ENCODE results near the gene FAM120AOS.
"Not testable (repeated sequence)": the region's sequence is repeated elsewhere in the genome, so short reads cannot be mapped to it uniquely, and the experiment has no call there.

The FAM120AOS gene

GRCh38 chr9:93467062-93467416 is 13.7 kb upstream of the FAM120AOS start:
- DNase-seq (ENCODE audit: low spot score): no peak

- DNase-seq (ENCODE audit: low spot score): no peak
Observed at GRCh38 chr9:93466416-93467061, 13.2 kb upstream of the FAM120AOS start.

- DNase-seq (ENCODE audit: low spot score): no peak
Observed at GRCh38 chr9:93465855-93466254, 12.5 kb upstream of the FAM120AOS start.

GRCh38 chr9:93464876-93465275 is 11.5 kb upstream of the FAM120AOS start:
- no peak for DNase-seq (ENCODE audit: low spot score)

GRCh38 chr9:93464395-93464794 is 11.0 kb upstream of the FAM120AOS start:
- DNase-seq (ENCODE audit: low spot score): no peak

- no peak for DNase-seq (ENCODE audit: low spot score)
Observed at GRCh38 chr9:93463638-93464248, 10.4 kb upstream of the FAM120AOS start.

GRCh38 chr9:93461821-93462220 is 8.4 kb upstream of the FAM120AOS start:
- DNase-seq (ENCODE audit: low spot score): no peak

- DNase-seq (ENCODE audit: low spot score): no peak
Observed at GRCh38 chr9:93461414-93461743, 8.0 kb upstream of the FAM120AOS start.

GRCh38 chr9:93460689-93461413 is 7.5 kb upstream of the FAM120AOS start:
- no peak for DNase-seq (ENCODE audit: low spot score)

GRCh38 chr9:93459432-93459847 is 6.1 kb upstream of the FAM120AOS start:
- no peak for DNase-seq (ENCODE audit: low spot score)

GRCh38 chr9:93458712-93459111 is 5.3 kb upstream of the FAM120AOS start:
- DNase-seq (ENCODE audit: low spot score): no peak

GRCh38 chr9:93457006-93457405 is 3.6 kb upstream of the FAM120AOS start:
- DNase-seq (ENCODE audit: low spot score): no peak

- DNase-seq (ENCODE audit: low spot score): no peak
Observed at GRCh38 chr9:93456504-93456903, 3.1 kb upstream of the FAM120AOS start.

- no peak for DNase-seq (ENCODE audit: low spot score)
Observed at GRCh38 chr9:93456022-93456421, 2.6 kb upstream of the FAM120AOS start.

- no peak for DNase-seq (ENCODE audit: low spot score)
Observed at GRCh38 chr9:93452710-93453046, 703 bp downstream of the FAM120AOS start.

GRCh38 chr9:93451849-93452709 is 1.3 kb downstream of the FAM120AOS start:
- peak; percentile 78 for DNase-seq (ENCODE audit: low spot score)

GRCh38 chr9:93450945-93451815 is 2.2 kb downstream of the FAM120AOS start, which contains the start of gene FAM120A:
FAM120A (plus strand) TSS chr9:93451685; CDS start chr9:93451916, 231 bp downstream.
- peak; percentile 83 for DNase-seq (ENCODE audit: low spot score)

- no peak for DNase-seq (ENCODE audit: low spot score)
Observed at GRCh38 chr9:93447655-93448054, 5.7 kb downstream of the FAM120AOS start.

- no peak for DNase-seq (ENCODE audit: low spot score)
Observed at GRCh38 chr9:93446073-93446472, 7.3 kb downstream of the FAM120AOS start.

GRCh38 chr9:93440896-93441580 is 12.3 kb downstream of the FAM120AOS start:
- DNase-seq (ENCODE audit: low spot score): no peak

- DNase-seq (ENCODE audit: low spot score): not testable (repeated sequence)
Observed at GRCh38 chr9:93439301-93439700, 14.1 kb downstream of the FAM120AOS start.

Data from RKO (cell line).